GM12872 (cell line): ENCODE results near the gene TCTN2.

Source experiments
- TF ChIP-seq, protein P1 (sequence below): IDR thresholded peaks from 3 replicates; pipeline ENCODE4 v1.5.1; 2011; ENCODE audit warnings: low read depth, mild to moderate bottlenecking, low read length, moderate library complexity; ENCODE audit not compliant: insufficient read depth

TCTN2 gene

DNA sequence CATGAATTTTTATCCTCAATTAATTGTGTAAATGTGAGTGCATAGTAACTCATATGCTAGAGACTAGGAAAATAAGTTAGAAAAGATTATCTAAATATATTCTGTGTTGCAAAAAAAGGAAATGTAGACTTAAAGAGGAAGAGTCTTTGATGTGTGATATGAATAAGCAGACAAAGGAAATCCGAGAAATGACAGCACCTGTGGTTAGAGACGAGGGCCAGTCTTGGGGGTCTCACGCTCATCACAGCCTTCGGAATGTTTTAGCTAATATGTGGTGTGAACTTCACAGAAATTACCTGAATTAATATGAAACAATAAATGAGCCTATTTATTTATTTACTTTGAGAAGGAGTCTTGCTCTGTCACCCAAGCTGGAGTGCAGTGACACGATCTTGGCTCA is 52.9 kb downstream of the TCTN2 start:
- TF ChIP-seq, protein P1, sequence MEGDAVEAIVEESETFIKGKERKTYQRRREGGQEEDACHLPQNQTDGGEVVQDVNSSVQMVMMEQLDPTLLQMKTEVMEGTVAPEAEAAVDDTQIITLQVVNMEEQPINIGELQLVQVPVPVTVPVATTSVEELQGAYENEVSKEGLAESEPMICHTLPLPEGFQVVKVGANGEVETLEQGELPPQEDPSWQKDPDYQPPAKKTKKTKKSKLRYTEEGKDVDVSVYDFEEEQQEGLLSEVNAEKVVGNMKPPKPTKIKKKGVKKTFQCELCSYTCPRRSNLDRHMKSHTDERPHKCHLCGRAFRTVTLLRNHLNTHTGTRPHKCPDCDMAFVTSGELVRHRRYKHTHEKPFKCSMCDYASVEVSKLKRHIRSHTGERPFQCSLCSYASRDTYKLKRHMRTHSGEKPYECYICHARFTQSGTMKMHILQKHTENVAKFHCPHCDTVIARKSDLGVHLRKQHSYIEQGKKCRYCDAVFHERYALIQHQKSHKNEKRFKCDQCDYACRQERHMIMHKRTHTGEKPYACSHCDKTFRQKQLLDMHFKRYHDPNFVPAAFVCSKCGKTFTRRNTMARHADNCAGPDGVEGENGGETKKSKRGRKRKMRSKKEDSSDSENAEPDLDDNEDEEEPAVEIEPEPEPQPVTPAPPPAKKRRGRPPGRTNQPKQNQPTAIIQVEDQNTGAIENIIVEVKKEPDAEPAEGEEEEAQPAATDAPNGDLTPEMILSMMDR: no peak

GRCh38 chr12:123726244-123726643 is 55.3 kb downstream of the TCTN2 start:
- TF ChIP-seq, protein P1: no peak

DNA sequence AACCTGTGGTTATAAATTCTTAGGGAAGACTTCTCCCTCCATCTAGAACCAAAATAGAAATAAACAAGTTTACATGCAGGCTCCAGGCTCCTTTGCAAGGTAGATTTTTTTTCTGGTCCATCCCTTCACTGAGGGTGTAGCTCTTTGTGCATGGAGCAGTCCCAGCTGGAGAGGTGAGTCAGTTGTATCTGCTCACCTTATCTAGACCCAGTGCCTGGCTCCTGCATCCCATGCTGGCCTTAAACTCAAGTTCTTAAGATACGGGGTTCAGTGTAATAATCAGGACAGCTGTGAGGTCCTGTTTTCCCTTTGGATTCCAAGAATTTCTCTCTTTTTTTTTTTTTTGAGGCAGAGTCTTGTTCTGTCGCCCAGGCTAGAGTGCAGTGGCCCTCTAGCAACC is 56.0 kb downstream of the TCTN2 start:
- TF ChIP-seq, protein P1: no peak

- TF ChIP-seq, protein P1: no peak
Measured at GRCh38 chr12:123727878-123728277, 57.0 kb downstream of the TCTN2 start.

- TF ChIP-seq, protein P1: no peak
Measured at GRCh38 chr12:123731596-123731995, 60.7 kb downstream of the TCTN2 start.

DNA sequence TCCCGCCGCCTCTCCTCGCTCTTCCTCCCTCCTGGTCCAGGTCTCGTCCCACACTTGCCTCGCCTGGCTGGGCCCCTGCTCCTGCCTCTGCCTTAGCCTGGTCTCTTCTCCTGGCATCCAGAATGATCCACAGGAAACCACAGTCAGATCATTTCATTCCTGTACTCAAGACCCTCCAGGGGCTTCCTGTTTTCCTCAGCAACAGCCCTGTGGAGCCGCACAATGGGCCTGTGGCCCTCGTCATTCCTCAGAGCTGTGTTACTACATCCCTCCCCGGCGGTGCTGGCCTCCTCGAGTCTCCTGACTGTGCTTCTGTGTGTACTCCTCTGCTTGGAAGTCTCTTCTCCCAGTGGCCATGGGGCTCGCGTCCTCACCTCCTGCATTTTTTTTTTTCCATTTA is 61.3 kb downstream of the TCTN2 start:
- TF ChIP-seq, protein P1: no peak

GRCh38 chr12:123733229-123733628 is 62.3 kb downstream of the TCTN2 start:
- TF ChIP-seq, protein P1: no peak

- TF ChIP-seq, protein P1: no peak
Measured at GRCh38 chr12:123734268-123734667, 63.4 kb downstream of the TCTN2 start.
